T-helper 1 cell treated with Interleukin-12 subunit alpha and Interleukin-12 subunit beta and Interleukin-4 antibody, amounts not matched to agents 30 ng/mL and 1 ng/mL, for 36 hours (primary cell): ENCODE results near the gene CLEC19A. TPM values are rescaled to one million over a fixed set of nuclear protein-coding genes. Genes with fewer than 3 reads are reported as not detected.

Experiments used
- intact Hi-C: fragments of 100-400 bp; cut with micrococcal nuclease; formaldehyde crosslinking; loops from one replicate; pipeline ENCODE4 v1.15.1; 2024
- total RNA-seq: library from RNA; stranded (reverse); gene quantifications from 2 replicates; pipeline ENCODE4 v1.2.3, GENCODE V29; 2022

The CLEC19A gene
- total RNA-seq, 1 donor from 2014 or later, result not detected

DNA sequence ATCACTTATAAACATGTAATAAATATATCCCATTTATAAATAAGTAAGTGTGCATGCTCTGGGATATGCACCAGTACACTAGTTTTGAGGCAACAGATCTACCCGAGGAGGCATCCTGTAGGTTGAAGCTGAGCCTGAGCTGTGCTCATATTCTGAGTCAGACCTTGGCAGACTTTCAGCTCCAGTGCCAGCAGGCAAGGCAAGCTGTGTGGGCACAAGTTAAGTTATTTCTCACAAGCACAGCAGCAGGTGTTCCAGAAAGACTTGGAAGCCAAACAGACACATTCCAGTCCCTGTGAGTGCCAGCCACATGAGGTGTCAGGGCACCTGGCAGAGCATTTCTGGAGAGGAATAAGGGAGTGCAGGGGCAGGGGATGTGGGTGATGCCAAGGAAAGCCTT, 1.3 kb upstream of the CLEC19A start:
- intact Hi-C loops, result no loop called here

DNA sequence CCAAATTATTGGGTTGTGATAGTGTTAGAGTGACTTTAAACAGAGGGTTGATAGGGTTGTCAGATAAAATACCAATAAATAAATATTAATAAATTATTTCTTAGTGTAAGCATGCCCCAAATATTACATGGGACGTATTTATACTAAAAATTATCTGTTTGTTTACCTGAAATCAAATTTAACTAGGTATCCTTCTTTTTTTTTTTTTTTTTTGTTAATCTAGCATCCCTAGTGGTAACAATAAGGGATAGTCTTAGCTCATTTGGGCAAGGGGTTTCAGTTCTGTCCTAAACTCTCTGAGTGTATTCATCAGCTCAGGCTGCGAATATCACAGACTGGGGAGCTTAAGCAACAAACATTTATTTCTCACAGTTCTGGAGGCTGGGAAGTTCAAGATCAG, 1.3 kb downstream of the CLEC19A start:
- intact Hi-C loops, result no loop called here

DNA sequence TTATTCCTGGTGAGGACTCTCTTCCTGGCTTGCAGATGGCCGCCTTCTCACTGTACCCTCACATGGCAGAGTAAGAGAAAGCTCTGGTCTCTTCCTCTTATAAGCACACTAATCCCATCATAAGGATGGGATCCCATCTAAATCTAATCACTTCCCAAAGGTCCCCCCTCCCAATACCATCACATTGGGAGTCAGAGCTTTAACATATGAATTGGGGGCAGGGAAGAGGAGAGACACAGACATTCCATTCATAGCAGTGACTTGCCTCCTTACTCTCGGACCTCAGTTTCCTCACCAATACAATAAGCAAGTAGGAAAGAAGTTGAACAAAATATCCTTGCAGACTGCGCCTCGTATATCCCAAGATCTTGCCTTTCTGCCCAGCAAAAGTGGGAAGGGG, 1.7 kb downstream of the CLEC19A start:
- intact Hi-C loops, result no loop called here

DNA sequence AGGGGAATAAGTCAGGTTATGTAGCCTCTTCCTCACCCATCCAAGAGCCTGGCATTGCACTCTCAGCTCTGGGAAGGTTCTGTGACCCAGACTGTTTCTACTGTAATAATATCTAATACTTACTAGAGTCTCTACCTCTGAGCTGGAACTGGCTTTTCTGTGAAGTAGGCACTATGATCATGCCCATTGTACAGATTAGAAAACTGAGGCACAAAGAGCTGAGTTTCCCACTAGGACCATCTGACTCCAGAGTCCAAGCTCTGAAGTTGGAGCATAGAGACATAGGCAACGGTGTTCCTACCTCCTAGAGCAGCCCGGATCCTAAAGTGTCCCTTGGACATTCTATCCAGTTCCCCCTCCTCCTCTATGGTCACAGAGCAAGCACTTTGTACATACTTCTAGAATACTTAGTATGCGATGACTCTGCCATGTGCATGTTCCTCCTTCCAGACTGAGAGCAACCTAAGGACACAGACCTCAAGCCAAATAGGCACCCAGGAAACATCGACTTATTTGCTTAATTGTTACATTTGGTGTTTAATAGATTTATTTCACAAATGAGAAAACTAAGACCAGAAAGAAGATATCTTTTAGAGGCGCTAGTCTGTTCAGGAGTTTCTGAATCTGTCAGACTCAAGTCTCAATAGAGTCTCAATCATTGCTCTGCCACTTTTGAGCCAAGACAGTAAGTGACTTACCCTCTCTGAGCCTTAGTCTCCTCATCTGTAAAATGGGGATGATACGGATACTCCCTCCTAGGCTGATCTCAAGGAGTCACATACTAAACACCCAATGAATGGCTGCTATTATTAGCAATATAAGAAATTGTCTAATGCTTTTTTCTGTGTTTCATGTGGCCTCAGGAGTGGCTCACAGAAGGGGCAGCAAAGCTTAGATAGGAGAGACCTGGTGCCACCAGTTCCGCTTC, 3.6 kb downstream of the CLEC19A start:
- intact Hi-C loops, result no loop called here

DNA sequence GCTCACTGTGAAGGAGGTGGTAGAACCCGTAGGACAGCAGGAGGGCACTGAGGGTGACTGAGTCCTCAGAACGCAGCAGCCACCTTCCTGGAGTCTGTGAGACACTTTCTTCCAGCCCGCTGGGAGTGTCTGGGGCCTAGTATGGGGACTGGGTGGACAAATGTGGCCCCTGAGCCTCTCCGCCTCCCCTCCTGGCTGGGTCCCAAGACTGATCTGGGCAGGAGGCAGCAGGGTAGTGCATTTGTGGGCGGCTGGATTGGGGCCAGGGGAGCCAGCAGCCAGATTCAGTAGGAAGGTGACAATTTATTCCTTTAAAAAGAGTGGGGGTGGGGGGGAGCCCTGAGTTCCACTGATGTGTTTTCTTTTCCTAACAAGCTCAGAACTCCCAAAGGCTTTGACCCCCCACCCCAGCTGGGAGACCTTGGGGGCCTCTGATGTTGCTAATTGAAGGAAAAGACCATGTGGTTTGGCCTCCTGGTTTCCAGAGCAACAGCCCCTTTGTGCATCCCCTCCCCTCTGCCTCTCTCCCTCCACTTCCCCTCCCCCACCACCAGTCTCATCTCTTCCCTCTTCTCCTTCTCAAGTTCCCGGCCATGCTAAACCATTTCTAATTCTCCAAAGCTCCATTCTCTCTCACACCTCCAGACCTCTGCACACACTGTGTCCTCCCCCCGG, 4.4 kb downstream of the CLEC19A start:
- intact Hi-C loops, result no loop called here

DNA sequence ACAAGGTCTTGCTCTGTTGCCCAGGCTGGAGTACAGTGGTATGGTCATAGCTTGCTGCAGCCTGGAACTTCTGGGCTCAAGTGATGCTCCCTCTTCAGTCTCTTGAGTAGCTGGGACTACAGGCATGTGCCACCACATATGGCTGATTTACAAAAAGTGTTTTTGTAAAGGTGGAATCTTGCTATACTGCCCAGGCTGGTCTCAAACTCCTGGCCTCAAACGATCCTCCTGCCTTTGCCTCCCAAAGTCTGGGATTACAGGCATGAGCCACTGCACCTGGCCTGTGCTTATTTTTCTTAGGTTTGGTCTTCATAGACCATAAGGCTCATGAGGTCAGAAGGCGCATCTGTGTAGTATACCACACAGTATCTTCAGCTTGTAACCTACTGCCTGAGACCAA, 5.3 kb downstream of the CLEC19A start:
- intact Hi-C loops, result no loop called here

DNA sequence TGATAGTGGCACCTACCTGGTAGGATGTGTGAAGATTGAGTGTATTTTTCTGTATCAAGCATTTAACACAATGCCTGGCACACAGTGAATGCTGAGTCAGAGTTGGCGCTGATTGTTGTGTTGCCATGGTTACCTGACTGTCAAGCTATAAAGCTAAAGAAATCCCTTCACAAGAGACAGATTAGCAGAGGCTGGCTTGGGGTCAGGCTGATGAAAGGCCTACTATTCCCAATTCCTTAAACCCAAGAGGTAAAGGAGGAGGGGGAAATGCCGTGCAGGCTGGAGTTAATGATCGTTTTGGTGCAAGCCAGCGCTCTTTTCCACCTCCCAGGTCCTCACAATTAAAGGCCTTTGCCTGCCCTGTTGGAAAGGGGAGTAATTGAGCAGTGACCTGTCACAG, 5.9 kb downstream of the CLEC19A start:
- intact Hi-C loops, result no loop called here

DNA sequence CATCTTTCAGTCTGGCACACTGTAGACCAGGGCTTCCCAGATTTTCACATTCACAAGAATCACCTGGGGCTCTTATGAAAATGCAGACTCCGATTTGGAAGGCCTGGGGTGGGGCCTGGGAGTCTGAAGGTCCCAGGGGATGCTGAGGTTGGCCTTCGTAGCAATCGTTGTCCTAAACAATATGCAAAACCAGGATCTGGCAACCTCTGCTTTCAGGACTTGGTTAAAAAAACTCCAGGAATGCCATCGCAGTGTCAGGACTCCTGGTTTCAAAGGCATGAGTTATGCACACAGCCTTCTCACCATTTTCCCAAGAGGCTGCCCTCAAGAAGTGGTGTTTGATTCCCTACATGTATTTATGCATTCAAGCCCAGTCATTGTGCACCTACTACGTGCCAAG, 6.7 kb downstream of the CLEC19A start:
- intact Hi-C loops, result no loop called here

DNA sequence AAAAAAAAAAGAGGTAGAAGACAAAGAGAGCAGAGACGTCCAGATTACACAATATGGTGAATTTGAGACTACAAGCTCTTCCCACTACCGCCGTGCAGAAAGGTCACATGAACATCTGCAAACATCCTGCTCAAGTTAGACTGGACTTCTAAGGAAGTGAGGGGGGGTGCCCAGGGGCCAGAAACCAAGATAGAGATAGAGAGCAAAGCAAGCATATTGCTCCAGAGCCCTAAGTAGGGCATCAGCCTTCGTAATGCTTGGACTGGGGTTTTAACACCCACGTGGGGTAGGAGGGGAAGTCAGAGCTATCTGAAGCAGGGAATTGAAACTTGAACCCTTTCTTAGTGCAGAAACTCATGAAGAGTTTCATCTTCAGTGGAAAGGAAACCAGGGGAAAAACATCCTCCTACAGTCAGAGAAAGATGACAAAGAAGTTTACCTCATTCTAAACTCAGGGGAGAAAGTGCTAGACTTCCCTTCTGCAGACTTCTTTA, 8.7 kb downstream of the CLEC19A start:
- intact Hi-C loops, result no loop called here

DNA sequence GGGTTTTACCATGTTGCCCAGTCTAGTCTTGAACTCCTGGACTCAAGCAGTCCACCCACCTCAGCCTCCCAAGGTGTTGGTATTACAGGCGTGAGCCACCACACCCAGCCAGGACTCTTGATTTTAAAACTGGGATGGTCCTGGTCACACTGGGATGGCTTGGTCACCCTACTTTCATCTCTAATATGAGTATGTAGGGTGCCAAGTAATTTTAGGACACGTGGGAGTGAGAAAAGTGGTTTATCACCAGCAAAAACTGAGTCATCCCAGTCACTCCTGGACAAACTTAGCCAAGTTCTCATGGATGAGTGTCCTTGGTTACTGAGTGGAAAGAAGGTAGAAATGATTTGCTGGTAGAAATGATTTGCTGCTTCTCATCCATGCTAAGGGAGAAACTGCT, 9.9 kb downstream of the CLEC19A start:
- intact Hi-C loops, result no loop called here

DNA sequence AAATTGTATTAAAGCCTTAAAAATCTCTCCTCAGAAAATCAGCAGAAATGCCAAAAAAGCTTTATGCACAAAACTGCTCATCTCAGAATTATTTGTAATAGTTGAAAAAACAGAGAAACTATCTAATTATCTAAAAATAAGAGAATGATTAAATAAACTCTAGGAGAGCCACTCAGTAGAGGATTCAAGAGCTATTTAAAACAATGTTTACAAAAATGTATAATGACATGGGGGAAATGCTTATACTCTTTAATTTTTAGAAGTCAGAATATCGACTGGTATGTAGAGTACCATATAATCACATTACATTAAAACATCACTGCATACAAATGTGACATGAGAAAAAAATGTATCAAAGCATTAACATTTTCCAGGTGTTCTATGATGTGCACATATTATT, 11.9 kb downstream of the CLEC19A start:
- intact Hi-C loops, result no loop called here

DNA sequence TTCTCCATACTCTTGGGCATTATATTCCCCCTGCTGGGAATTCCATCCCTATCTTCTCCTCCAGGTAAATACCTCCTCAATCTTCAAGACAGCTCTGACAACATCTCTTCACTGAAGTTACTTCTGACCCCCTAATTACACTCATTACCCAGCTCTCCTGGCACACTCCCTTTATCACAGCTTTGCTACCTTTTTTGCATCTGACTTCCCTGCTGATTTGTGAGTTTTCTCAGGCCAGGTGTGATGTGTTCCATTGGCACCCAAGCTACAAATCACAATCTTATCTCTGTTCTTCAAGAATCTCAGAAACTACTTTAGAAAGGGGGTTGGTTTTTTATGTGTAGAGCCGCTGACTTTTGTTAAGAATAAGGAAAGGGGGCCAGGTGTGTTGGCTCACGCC, 14.0 kb downstream of the CLEC19A start:
- intact Hi-C loops, result no loop called here

DNA sequence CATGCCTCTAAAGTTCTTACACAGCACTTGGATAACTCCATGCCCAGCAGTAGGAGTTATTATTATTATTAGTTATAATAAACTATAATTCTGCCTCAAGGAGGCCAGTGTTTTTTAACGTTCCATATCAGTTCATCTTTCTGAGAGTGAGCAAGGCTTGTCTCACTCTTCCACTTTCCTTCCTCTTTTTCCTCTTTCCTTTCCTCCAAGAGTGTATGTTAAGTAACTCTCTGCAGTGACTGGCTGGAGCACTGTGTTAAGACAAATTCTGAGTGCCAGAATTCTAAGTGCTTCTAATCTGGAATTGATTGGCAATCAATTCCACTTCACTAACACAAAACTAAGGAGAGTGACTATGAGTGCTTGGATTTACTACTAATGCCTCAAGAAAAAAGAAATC, 16.4 kb downstream of the CLEC19A start:
- intact Hi-C loops, result no loop called here

DNA sequence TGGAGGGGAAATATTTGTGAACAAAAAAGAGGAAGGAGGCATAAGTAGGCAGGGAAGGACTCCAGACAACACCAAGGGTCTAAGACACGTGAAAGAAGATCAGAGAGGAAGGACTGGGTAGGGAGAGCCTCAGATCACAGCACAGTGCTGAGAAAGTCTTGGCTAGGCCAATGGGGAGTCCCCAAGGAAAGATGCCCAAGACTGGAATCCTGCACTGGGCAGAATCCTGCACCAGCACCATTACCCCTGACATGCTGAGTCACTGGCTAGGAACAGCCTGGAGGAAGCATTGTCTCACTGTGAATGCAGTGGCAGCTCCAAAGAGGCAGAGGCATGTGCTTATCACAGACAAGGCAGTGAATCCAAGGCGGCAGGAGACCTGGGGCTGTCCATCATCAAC, 19.2 kb downstream of the CLEC19A start:
- intact Hi-C loops, result no loop called here

DNA sequence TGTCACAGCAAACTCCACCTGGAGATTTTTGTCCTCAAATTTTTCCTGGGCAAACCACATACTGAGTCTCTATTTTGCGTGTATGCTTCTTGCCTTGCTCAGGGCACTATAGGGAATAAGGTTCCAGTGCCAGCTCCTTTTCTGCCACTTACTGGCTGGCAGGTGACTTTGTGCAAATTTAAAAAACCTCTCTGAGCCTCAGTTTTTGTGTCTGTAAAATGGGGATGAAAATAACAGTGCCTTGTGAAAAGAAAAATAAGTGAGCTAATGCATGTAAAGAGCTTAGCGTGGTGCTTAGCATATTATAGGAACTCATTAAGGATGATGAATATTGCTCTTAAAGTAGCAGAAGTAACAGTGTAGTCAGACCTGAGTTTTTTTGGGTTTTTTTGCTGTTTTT, 19.9 kb downstream of the CLEC19A start:
- intact Hi-C loops, result no loop called here

DNA sequence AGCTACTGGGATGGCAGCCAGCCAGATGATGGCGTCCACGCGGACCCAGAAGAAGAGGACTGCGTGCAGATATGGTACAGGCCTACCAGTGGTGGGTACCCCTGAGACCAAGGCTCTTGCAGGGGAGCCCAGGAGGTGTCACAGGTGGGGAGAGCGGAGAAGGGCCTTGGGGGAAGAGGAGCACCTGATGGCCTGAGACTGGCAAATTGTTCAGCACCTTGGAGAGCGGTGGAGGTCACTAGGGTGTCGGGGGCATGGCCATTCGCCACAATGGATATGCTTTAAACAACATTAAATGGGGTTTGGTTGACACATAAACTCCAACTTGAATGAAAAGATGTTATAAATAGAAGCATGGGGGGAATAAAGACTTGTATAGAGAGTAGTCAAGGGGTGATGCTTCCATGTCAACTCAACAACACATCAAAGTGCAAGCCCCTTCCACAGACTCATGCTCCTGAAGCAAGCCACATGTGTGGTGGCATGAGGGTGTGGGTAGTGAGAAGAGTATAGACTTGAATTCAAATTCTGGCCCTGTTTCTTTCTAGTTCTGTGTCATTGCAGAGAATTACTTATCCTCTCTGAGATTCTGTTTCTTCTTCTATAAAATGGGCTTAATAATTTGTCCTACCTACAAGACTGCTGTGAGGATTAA, 22.2 kb downstream of the CLEC19A start:
- intact Hi-C loops, result no loop called here

DNA sequence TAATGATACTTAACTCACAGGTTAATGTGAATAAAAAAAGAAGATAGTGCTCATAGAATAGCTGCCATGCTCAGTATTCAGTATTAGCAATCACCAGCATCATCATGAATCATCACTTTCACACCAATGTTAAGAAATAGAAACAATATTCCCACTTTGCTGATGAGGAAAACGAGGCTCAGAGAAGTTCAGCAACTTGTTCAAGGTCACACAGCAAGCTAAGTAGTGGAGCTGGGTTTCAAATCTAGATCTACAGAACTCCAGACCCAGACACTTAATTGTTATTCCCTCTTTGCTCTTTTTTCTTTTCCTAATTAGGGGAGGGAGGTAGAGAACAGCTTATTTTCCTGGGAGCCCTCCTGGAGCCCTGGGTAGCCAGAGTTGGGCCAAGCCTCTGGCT, 22.9 kb downstream of the CLEC19A start:
- intact Hi-C loops, result no loop called here

DNA sequence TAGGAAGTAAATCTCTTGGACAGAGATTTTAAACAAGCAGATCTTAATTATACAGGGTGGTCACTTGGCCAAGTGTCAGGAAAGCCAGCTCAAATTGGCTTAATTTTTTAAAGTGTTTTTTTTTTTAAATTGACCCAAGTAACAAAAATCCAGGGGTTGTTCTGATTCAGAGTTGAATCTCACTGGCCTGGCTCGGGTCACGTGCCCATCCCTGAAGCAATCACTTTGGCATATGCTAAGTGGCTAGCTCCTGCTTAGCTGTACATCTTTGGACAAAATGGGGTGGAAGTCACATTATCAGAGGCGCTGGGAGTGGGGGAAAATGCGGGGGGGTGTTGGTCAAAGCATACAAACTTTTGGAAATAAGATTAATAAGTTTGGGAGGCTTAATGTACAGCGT, 23.6 kb downstream of the CLEC19A start:
- intact Hi-C loops, result no loop called here

DNA sequence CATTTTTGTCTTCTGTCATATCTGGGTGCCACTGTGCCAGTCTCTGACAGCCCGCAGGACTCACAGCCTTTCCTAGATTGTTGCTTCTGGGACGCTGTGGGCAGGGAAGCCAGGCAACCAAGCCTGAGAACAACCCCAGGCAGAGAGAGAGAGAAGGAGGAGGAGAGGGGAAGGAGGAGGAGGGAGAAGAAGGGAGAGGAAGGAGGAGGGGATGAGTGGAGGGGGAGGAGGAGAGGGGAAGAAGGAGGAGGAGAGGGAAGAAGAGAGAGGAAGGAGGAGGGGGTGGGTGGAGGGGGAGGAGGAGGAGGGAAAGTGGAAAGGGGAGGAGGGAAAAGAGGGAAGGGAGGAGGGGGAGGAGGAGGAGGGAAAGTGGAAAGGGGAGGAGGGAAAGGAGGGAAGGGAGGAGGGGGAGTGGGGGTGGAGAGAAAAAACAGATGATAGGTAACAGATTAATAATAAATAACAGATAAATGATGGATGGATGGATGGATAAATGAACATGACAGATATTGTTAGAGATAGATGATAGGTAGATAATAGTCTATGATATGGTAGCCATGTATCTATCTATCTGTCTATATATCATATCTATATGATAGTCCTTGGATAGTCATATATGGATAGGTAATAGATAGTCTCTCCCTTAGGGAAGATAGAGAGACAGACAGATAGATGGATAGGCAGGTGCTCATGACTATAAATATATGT, 29.3 kb downstream of the CLEC19A start:
- intact Hi-C loops, result no loop called here

DNA sequence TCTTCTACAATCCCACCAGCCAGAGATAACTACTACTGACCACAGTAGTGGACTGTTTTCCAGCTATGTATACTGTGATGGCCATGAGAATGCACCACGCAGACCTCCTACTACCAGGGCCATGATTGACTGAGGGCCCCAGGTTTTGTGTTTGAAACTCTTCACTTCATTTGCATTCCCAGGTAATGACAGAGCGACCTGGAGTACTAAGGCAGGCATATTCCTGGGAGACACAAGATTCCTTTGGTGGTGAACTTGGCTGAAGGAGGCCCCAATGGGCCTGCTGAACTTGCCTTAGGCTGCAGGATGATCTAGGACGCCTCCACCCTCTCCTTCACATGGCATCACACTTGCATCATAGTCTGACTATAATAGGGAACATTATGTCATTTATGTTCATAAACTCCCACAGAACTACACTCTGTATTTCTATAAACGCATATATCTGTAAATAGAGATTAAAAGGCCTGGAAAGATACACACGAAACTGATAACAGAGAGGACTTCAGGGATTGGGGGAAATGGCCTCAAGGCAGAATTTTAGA, 30.4 kb downstream of the CLEC19A start:
- intact Hi-C loops, result no loop called here

DNA sequence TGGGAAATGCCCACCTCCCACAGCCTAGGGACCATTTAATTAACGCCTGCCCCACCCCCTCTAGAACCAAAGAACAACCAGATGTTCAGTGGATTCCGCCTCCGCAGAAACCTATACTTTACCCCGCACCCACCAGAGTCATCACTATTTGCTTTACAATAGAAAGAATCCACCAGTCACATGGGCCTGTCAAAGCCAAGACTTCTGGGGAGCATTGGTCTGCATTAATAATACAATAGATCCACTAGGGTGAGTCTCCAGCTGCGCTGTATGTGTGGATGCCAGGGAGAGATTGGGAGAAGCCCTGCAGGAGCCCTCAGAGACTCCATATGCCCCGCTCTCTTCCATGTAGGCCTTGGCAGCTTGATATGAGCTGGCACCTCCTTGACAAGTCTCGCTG, 31.3 kb downstream of the CLEC19A start:
- intact Hi-C loops, result no loop called here
